Measurements from ENCODE around the gene CLK4. TPM values are rescaled to one million over a fixed set of nuclear protein-coding genes. Genes with fewer than 3 reads are reported as not detected.

The CLK4 gene
- polyA plus RNA-seq, 2 of the 4 experiments (the other 2 are of a cell fraction) = 13.1 to 26.0 TPM

- TF ChIP-seq JUNB (IDR thresholded peaks at IDR 0.05) (no peak), HDAC2 (IDR thresholded peaks at IDR 0.05) (no peak), EHMT2 (IDR thresholded peaks at IDR 0.05; ENCODE audit: low read depth) (no peak), ZC3H11A (IDR thresholded peaks at IDR 0.05) (no peak), PHF8 (IDR thresholded peaks at IDR 0.05; ENCODE audit: borderline replicate concordance, low read depth) (no peak), NR3C1 (IDR thresholded peaks at IDR 0.05) (no peak), NPAS2 (CRISPR knock-in tag; IDR thresholded peaks at IDR 0.05; ENCODE audit: borderline replicate concordance) (no peak), CBX8 (IDR thresholded peaks at IDR 0.05) (no peak), GATA3 (IDR thresholded peaks at IDR 0.05; ENCODE audit: borderline replicate concordance) (no peak)
Measured at GRCh38 chr5:178588769-178589168, 38.1 kb downstream of the CLK4 start (continued).

- ATAC-seq = no peak
Measured at GRCh38 chr5:178587763-178588611, 38.9 kb downstream of the CLK4 start.

GRCh38 chr5:178586396-178586795, 40.5 kb downstream of the CLK4 start:
- H3K4me3 ChIP-seq = no peak overlapping the region
- H3K4me2 ChIP-seq = no peak overlapping the region
- TF ChIP-seq EP300 (IDR thresholded peaks at IDR 0.05) = no peak
- no peak for TF ChIP-seq HOXB13 (CRISPR knock-in tag; IDR thresholded peaks at IDR 0.05; ENCODE audit: low read depth)
- TF ChIP-seq POLR2AphosphoS2 (conservative IDR thresholded peaks at IDR 0.05; ENCODE audit: low read length) = no peak
- TF ChIP-seq GATA3 (IDR thresholded peaks at IDR 0.05; ENCODE audit: borderline replicate concordance) = no peak
- no peak for TF ChIP-seq RARB (CRISPR knock-in tag; IDR thresholded peaks at IDR 0.05)
- no peak for TF ChIP-seq ESRRA (IDR thresholded peaks at IDR 0.05; ENCODE audit: borderline replicate concordance, low read length)
- TF ChIP-seq ATOH8 (CRISPR knock-in tag; IDR thresholded peaks at IDR 0.05; ENCODE audit: low read depth) = no peak
- TF ChIP-seq EHMT2 (IDR thresholded peaks at IDR 0.05; ENCODE audit: low read depth) = no peak
- no peak for TF ChIP-seq MYC (IDR thresholded peaks at IDR 0.05; ENCODE audit: borderline replicate concordance, low read length)
- TF ChIP-seq RNF2 (IDR thresholded peaks at IDR 0.05; ENCODE audit: borderline replicate concordance, low read depth) = no peak
- TF ChIP-seq CEBPB (IDR thresholded peaks at IDR 0.05) = no peak
- TF ChIP-seq CTCF (IDR thresholded peaks at IDR 0.05) = no peak
- TF ChIP-seq EHF (CRISPR knock-in tag; IDR thresholded peaks at IDR 0.05) = no peak
- TF ChIP-seq MAX (IDR thresholded peaks at IDR 0.05) = no peak
- TF ChIP-seq JUN (IDR thresholded peaks at IDR 0.05) = no peak
- ChIA-PET CTCF (interaction anchor here (1.3 kb wide), 1 partner anchor 24 kb away, joined by 4 read pairs; no protein-coding TSS in a partner anchor), POLR2A (no interaction called here)
- H3K4me1 ChIP-seq = peaks cover 5% of the 10 kb centered on the region; the same call in 1 of the 3 replicates
- WGBS (ENCODE audit: missing lambda C conversion rate) = 54% methylated on average over 2 of the region's 2 CpGs
- no peak for ATAC-seq
- no peak overlapping the region for H3K27ac ChIP-seq
- H3K9me3 ChIP-seq = peaks cover 11% of the 10 kb centered on the region
- FAIRE-seq = no peak
- no peak for DNase-seq (ENCODE audit: low read depth in 1 of 2, low spot score in 1 of 2)

More at GRCh38 chr5:178587763-178588611, 38.9 kb downstream of the CLK4 start:
- WGBS (ENCODE audit: missing lambda C conversion rate) = 29% methylated on average over 13 of the region's 13 CpGs
- FAIRE-seq = no peak
- Histone ChIP-seq H3K27ac (no peak overlapping the region), H3K9me3 (peaks cover 17% of the 10 kb centered on the region), H3K4me2 (no peak overlapping the region), H3K4me3 (no peak overlapping the region), H3K4me1 (peaks cover 5% of the 10 kb centered on the region; the same call in 1 of the 3 replicates)
- TF ChIP-seq ZFP36 (IDR thresholded peaks at IDR 0.05; ENCODE audit: borderline replicate concordance, partially characterized antibody) (no peak), KDM1A (IDR thresholded peaks at IDR 0.05; ENCODE audit: low read depth) (no peak), MAZ (IDR thresholded peaks at IDR 0.05; ENCODE audit: borderline replicate concordance, low read depth, low read length) (no peak), SREBF2 (IDR thresholded peaks at IDR 0.05) (no peak), TP53 (CRISPR knock-in tag; IDR thresholded peaks at IDR 0.05) (no peak), RFX5 (IDR thresholded peaks at IDR 0.05) (no peak), RCOR1 (IDR thresholded peaks at IDR 0.05; ENCODE audit: low read depth, low read length) (no peak), JUN (IDR thresholded peaks at IDR 0.05) (no peak), ZNF302 (CRISPR knock-in tag; IDR thresholded peaks at IDR 0.05) (no peak), FOSB (CRISPR knock-in tag; IDR thresholded peaks at IDR 0.05) (no peak), CHD4 (IDR thresholded peaks at IDR 0.05; ENCODE audit: borderline replicate concordance) (no peak), HOXB5 (CRISPR knock-in tag; IDR thresholded peaks at IDR 0.05) (no peak), HOXB13 (CRISPR knock-in tag; IDR thresholded peaks at IDR 0.05; ENCODE audit: low read depth) (no peak), ATOH8 (CRISPR knock-in tag; IDR thresholded peaks at IDR 0.05; ENCODE audit: low read depth) (no peak), EHMT2 (IDR thresholded peaks at IDR 0.05; ENCODE audit: low read depth) (no peak), EHF (CRISPR knock-in tag; IDR thresholded peaks at IDR 0.05) (no peak), HOXA7 (CRISPR knock-in tag; IDR thresholded peaks at IDR 0.05) (no peak)
- TF ChIP-seq, protein P1, sequence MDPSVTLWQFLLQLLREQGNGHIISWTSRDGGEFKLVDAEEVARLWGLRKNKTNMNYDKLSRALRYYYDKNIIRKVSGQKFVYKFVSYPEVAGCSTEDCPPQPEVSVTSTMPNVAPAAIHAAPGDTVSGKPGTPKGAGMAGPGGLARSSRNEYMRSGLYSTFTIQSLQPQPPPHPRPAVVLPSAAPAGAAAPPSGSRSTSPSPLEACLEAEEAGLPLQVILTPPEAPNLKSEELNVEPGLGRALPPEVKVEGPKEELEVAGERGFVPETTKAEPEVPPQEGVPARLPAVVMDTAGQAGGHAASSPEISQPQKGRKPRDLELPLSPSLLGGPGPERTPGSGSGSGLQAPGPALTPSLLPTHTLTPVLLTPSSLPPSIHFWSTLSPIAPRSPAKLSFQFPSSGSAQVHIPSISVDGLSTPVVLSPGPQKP (IDR thresholded peaks at IDR 0.05; ENCODE audit: low read depth, low read length) = no peak
- ChIA-PET CTCF (interaction anchor here (1.2 kb wide), 1 partner anchor 38 kb away, joined by 3 read pairs; no protein-coding TSS in a partner anchor), POLR2A (no interaction called here)
- no peak for DNase-seq (ENCODE audit: low read depth in 1 of 2, low spot score in 1 of 2)
